SIG-M5 treated with dmso at 0.1 percent for 504 hours (cell line): ENCODE data around the gene SORCS3.

Experiments
- DNase-seq: peaks from one replicate; lab custom pipeline; 2025; ENCODE audit not compliant: unreplicated experiment; lab: John Stamatoyannopoulos, UW

The SORCS3 gene

GRCh38 chr10:105075031-105075430 lies 433.9 kb downstream of the SORCS3 start:
- DNase-seq, result no peak

- no peak for DNase-seq
These were observed 444.9 kb downstream of the SORCS3 start for GRCh38 chr10:105085980-105086379.

GRCh38 chr10:105094048-105094447 lies 453.0 kb downstream of the SORCS3 start:
- DNase-seq, result no peak

- DNase-seq, result no peak
These were observed 455.2 kb downstream of the SORCS3 start for GRCh38 chr10:105096316-105096715.

- DNase-seq, result no peak
These were observed 461.9 kb downstream of the SORCS3 start for GRCh38 chr10:105102977-105103376.

GRCh38 chr10:105104297-105104696 lies 463.2 kb downstream of the SORCS3 start:
- DNase-seq, result no peak

GRCh38 chr10:105109164-105109563 lies 468.1 kb downstream of the SORCS3 start:
- no peak for DNase-seq

GRCh38 chr10:105112862-105113261 lies 471.8 kb downstream of the SORCS3 start:
- DNase-seq, result no peak

GRCh38 chr10:105113666-105114065 lies 472.6 kb downstream of the SORCS3 start:
- no peak for DNase-seq

- DNase-seq, result no peak
These were observed 480.7 kb downstream of the SORCS3 start for GRCh38 chr10:105121743-105122142.

GRCh38 chr10:105128111-105128510 lies 487.0 kb downstream of the SORCS3 start:
- DNase-seq, result no peak

- no peak for DNase-seq
These were observed 497.3 kb downstream of the SORCS3 start for GRCh38 chr10:105138358-105138757.

- no peak for DNase-seq
These were observed 498.3 kb downstream of the SORCS3 start for GRCh38 chr10:105139363-105139896.

GRCh38 chr10:105140600-105140999 lies 499.5 kb downstream of the SORCS3 start:
- DNase-seq, result no peak

GRCh38 chr10:105145711-105146110 lies 504.6 kb downstream of the SORCS3 start:
- DNase-seq, result no peak

GRCh38 chr10:105146436-105146835 lies 505.3 kb downstream of the SORCS3 start:
- DNase-seq, result no peak

- DNase-seq, result no peak
These were observed 507.4 kb downstream of the SORCS3 start for GRCh38 chr10:105148456-105148855.

- DNase-seq, result no peak
These were observed 507.8 kb downstream of the SORCS3 start for GRCh38 chr10:105148921-105149320.

GRCh38 chr10:105149371-105149891 lies 508.3 kb downstream of the SORCS3 start:
- no peak for DNase-seq

- no peak for DNase-seq
These were observed 509.3 kb downstream of the SORCS3 start for GRCh38 chr10:105150259-105150880.

GRCh38 chr10:105154736-105155135 lies 513.6 kb downstream of the SORCS3 start:
- DNase-seq, result no peak

- no peak for DNase-seq
These were observed 518.2 kb downstream of the SORCS3 start for GRCh38 chr10:105159268-105159667.

- DNase-seq, result no peak
These were observed 520.1 kb downstream of the SORCS3 start for GRCh38 chr10:105161149-105161548.
